Measurements from ENCODE around the gene NRROS.

NRROS gene

DNA sequence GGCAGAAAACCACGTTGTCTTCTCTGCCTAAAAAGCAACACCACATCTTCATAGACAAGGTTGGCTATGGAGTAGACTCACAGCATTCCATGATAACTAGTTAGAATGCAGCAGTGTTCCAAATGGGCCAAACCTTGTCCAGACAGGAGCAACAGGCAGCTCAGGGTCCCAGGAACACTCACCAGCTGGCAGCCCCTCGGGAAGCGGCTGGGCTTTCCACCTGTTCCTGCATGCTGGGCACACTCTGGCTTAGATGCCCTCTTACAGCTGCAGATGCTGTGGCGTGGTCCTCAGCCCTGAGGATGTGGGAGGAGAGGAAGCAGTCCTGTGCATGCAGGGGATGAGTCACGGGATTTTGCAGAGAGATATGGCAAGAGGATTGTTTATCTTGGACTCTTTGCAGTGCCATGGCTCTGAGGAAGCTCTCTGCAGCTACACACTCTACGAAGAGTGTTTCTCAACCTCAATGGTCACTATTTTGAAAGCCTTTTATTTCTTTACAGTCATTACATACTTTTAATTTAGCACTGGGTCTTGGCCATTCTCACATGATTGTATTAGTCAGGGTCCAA, 11.3 kb downstream of the NRROS start:
- no peak for DNase-seq (ENCODE audit: low read depth in 2 of 2)

DNA sequence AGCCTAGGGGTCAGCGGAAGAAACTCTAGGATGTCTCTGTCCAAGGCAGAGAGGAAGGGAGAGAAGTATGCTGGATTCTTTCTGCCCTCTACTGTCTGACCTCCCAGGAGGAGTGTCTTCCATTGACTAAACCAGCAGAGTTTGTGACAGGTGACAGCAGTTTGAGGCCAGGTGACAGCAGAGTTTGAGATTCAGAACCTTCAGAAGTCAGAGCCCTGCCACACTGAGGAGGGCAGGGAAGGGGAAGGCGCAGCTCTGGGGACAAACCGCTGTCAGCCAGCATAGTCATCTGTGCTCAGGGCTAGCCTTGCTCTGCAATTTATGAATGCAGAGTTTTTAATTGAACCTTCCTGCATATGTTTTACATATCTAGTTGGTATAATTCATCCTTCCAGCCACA, 12.3 kb downstream of the NRROS start:
- DNase-seq (ENCODE audit: low read depth in 2 of 2), result no peak

DNA sequence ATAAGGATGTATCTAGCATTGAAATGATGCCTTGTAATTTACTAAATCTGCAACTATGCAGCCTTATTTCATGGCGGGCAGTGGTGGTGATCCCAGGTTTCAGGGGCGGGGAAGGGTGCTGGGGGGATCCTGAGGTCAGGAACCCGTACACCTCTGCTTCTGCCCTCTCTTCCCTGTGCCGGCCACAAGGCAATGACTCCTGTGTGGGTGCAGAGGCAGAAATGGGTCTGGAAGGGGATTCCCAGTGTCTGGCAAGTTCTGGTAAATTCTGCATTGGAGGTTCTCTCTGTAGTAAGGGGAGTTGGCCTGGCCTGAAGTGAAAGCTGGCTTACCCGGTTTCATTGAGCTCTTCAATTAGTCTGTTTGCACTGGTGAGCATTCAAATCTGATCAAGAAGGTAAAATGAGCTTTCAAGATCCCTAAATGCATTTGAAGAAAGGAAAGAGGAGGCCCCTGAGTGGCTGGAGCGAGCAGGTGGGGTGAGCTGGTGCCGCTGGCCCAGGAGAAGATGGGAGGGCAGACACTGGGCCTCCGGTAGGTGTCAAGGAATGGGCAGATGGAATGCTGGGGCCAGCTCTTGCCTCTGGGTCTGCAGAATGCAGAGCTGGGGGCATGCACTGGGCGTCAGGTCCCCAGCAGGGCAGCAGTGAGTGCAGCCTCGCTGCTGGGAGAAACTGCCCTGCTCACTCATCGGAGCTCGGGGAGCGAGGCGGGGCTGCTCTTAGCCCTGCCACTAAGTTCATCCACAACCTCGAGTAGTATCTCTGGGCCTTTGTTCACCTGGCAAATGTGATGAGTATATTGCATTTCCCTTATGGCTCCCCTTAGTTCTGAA, 13.7 kb downstream of the NRROS start:
- no peak for DNase-seq (ENCODE audit: low read depth in 2 of 2)

DNA sequence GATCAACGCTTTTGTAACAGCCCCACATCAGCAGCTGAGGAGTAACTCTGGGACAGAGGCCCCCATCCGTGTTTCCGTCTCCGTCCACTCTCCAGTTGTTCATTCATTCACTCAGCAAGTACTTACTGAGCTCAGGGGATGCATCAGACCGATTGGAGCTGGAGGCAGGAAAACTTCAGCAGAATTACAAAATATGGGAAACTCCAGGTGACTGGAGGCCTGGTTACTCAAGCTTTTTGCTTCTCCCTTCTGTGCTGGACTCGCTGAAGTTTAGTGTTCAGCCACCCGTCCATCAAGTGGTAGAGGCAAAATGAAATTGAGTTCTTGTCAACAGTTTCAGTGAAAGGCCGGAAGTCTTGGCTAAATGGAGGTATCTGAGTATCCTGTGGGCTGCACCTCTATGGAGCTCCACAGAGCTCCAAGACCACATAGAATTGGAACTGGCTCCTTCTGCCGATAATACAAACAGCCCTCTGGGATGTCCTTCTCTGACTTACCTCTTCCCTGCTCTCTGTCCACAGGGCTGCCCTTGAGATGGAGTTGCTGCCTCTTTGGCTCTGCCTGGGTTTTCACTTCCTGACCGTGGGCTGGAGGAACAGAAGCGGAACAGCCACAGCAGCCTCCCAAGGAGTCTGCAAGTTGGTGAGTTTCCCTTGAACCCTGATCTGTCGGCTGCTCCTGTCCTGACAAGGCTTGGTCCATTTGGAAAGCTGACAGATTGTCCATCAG, 14.7 kb downstream of the NRROS start:
- DNase-seq (ENCODE audit: low read depth in 2 of 2), result no peak

- DNase-seq (ENCODE audit: low read depth in 2 of 2), result no peak
Measured at GRCh38 chr3:196654735-196655090, 15.2 kb downstream of the NRROS start.

GRCh38 chr3:196655496-196655895, 16.0 kb downstream of the NRROS start:
- no peak for DNase-seq (ENCODE audit: low read depth in 2 of 2)

DNA sequence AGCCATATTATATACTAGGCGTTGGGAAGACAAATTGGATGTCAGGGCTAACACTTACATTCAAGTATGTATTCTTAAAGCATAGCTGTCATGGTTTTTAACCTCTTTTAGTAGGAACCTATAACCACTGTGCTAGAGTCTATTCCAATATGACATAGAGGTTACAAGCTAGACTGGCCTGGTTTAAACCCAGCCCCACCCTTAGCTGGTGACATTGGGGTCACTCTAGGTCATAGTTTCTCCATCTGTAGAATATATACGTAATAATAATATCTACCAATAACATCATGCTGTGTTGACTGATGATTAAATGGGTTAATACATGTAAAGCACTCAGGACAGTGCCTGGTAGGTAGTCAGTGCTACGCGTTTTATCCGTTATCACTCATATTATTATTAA, 16.7 kb downstream of the NRROS start:
- no peak for DNase-seq (ENCODE audit: low read depth in 2 of 2)

GRCh38 chr3:196659901-196660351, 20.4 kb downstream of the NRROS start:
- DNase-seq (ENCODE audit: low read depth in 2 of 2), result no peak

DNA sequence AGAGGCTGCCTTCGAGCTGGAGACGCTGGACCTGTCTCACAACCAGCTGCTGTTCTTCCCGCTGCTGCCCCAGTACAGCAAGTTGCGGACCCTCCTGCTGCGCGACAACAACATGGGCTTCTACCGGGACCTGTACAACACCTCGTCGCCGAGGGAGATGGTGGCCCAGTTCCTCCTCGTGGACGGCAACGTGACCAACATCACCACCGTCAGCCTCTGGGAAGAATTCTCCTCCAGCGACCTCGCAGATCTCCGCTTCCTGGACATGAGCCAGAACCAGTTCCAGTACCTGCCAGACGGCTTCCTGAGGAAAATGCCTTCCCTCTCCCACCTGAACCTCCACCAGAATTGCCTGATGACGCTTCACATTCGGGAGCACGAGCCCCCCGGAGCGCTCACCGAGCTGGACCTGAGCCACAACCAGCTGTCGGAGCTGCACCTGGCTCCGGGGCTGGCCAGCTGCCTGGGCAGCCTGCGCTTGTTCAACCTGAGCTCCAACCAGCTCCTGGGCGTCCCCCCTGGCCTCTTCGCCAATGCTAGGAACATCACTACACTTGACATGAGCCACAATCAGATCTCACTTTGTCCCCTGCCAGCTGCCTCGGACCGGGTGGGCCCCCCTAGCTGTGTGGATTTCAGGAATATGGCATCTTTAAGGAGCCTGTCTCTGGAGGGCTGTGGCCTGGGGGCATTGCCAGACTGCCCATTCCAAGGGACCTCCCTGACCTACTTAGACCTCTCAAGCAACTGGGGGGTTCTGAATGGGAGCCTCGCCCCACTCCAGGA, 21.1 kb downstream of the NRROS start:
- DNase-seq (ENCODE audit: low read depth in 2 of 2), result no peak

- no peak for DNase-seq (ENCODE audit: low read depth in 2 of 2)
Measured at GRCh38 chr3:196661400-196661799, 21.9 kb downstream of the NRROS start.

GRCh38 chr3:196662033-196662432, 22.5 kb downstream of the NRROS start:
- DNase-seq (ENCODE audit: low read depth in 2 of 2), result no peak

DNA sequence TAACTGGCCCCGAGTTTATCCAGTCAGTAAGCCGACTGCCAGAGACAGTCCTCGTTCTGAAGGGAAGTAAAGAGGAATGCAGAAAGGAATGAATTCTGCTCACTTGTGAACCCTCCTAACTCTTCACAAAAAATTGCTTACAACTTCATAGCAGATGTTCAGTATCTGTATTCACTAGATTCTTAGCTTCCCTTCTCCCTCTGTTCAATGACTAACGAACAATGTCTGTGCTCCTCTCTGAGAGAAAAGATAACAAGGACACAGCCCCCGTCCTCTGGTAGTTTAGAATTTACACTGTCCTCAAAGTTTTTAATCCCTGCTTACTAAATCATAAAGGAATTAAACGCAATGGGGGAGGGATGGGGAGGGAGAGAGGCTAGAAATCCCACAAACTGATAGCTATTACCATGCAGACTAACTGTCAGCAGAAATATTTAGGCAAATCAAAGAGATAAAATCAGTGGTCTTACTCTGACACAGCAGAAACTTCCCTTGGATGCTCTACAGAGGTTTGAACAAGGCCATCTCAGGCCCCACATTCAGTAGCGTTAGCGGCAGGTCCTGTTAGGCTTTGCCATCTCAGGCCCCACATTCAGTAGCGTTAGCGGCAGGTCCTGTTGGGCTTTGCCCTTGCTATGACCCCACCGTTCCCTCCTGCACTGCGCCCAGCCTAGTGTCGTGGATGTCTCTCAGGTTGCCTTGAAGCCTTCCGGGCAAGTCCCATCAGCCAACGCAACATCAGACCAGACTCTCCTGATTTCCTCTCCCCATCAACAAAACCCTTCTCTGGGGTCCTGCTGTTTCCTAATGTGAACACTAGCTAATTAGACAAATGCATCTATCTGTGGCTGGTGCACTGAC, 23.4 kb downstream of the NRROS start:
- DNase-seq (ENCODE audit: low read depth in 2 of 2), result no peak

- no peak for DNase-seq (ENCODE audit: low read depth in 2 of 2)
Measured at GRCh38 chr3:196666001-196666867, 26.7 kb downstream of the NRROS start.

DNA sequence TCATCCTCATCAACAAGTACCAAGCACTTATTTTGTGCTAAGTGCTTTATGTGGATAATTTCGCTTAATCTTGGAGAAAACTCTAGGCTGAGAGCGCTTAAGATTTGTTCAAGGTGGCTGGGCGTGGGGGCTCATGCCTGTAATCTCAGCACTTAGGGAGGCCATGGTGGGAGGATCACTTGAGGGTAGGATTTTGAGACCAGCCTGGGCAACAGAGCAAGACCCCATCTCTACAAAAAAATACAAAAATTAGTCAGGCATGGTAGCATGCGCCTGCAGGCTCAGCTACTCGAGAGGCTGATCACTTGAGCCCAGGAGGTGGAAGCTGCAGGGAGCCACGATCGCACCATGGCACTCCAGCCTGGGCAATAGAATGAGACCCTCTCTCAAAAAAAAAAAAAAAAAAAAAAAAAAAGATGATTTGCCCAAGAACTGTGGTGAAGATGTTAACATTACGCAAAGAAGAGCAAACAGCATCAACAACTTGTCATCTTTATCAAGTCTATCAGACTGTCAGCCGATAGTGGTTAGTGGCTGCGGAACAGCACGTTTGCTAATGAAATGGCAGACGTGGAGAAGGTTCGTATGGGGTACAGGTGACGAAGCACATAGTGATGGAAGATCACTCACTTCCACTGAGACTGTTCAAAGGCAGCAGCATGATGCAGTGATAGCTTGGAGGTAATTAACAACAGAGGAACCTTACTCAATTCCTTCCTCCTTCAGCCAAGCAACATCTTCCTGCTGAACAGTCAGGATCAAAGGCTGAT, 27.7 kb downstream of the NRROS start:
- DNase-seq (ENCODE audit: low read depth in 2 of 2), result no peak

GRCh38 chr3:196670339-196670738, 30.8 kb downstream of the NRROS start:
- no peak for DNase-seq (ENCODE audit: low read depth in 2 of 2)

DNA sequence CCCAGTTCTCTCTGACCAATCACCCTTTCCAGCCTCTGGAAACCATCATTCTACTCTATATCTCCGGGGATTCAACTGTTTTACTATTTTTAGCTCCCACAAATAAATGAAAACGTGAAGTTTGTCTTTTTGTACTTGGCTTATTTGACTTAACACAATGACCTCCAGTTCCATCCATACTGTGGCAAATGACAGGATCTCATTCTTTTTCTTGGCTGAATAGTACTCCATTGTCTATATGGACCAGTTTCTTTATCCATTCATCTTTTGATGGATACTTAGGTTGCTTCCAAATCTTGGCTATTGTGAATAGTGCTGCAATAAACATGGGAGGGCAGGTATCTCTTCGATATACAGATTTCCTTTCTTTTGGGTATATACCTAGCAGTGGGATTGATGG, 34.1 kb downstream of the NRROS start:
- no peak for DNase-seq (ENCODE audit: low read depth in 2 of 2)

DNA sequence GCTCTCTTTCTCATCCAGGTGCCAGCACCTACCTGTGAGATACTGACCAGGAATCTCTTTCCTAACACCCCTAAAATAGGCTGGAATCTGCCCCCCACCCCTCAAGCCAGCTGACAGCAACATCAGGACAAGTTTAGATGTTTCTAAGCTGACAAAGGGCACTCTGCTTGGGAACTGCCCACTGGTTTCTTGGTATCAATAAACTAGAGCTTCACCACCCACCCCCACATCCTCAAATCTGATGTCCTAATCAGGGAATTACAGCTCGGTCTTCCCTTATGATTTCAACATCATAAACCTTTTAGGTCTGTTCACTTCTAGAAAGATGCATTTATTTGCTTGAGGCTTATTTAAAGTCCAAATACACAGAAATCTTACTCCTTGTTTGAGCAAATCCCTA, 37.9 kb downstream of the NRROS start:
- no peak for DNase-seq (ENCODE audit: low read depth in 2 of 2)

- no peak for DNase-seq (ENCODE audit: low read depth in 2 of 2)
Measured at GRCh38 chr3:196677931-196678330, 38.4 kb downstream of the NRROS start.

Measured in stimulated activated CD8-positive, alpha-beta memory T cell treated with anti-CD3 and anti-CD28 coated beads, Interleukin-2, amount 100 ng/mL, for 1 hour (primary cell).